Stimulated activated CD8-positive, alpha-beta memory T cell treated with anti-CD3 and anti-CD28 coated beads, Interleukin-15, amount 100 ng/mL, for 1 hour (primary cell): ENCODE measurements around the gene SP7.
"Not testable (repeated sequence)": the region's sequence is repeated elsewhere in the genome, so short reads cannot be mapped to it uniquely, and the experiment has no call there.

ENCODE experiments used
- DNase-seq: peaks from one replicate; pipeline ENCODE4 v3.0.0-alpha.2; 2020; ENCODE audit warnings: low read depth

The SP7 gene

DNA sequence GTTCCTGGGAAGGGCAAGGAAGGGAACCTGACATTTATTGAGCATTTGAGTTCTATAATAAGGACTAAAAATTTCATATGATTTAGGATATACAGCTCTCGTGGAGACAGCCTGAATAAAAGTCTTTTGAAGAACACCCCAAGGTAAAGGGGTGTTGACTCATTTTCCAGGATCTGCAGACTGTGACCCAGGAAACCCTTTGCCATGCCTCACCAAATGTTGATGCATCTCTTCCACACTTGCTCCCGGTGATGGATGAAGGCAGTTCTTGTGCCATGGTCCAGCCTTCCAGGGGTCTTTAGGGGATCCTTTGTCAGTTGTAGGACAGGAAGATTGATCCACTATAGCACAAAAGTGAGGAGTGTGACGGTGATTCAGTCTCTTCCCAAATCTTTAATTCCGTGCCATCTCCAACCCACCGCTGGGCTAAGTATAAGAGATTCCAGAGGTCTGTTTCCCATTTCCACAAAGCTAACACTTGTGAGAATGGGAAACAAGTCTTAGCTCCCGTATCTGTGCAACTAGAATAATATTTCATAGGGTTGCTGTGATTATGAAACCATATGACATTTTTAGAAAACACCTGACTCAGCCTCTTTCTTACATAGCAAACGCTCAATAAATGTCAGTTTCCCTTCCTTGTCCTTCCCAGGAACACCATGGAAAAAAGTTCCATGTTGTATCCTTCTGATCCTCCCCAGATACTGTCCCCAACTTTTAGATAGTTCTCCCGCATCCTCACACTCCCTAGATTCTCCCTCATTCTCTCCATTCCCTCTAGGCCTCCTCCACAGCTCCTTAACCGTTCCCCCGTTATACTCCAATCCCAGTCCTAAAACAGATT, 15.6 kb downstream of the SP7 start:
- no peak for DNase-seq

DNA sequence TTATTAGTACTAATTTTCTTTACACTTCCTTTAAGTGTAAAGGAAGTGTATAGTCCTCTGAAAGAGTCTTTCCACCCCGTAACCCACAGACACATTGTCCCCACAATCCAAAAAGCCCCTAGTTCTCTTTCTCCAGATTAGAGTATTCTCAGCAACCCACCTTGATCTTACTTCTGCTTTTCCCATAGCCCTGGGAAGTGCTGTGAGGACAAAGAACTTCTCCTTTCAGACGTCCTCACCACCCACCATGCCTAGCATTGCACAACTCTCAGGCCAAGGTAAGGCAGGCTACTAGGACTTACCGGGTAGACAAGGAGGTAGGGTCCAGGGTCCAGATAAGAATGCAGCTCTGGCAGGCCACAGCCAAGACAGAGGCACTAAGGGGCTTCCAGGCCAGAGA, 22.2 kb downstream of the SP7 start:
- DNase-seq = no peak

DNA sequence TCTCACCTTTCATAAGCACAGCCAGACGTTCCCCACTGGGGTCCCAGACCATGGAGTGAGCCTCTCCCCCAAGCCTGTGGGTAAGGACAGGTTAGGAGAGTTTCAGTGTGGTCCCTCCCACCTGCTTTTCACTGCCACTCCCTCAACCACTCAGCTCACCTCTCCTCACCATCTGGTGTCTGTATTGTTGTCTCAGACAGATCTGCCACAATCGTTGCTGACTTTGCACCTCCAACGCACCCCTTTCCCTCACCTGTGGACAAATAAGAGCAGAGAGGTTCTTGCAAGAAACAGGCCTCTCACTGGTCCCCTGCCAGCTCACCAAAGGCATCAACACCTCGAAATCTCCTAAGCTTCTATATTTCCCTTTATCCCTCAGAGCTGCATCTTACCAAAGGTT, 27.9 kb downstream of the SP7 start:
- no peak for DNase-seq

DNA sequence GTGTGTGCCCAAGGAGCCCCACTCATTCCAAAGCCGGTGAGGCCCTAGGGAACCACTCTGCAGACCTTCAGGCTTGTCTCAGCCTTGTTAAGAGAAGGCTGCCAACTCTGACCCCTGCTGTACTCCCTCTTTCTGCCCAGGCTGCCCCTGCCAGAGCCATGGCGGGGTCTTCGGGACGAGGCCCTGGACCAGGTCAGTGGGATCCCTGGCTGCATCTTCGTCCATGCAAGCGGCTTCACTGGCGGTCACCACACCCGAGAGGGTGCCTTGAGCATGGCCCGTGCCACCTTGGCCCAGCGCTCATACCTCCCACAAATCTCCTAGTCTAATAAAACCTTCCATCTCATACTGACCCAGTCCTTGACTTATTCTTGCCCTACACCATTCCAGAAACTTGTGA, 29.3 kb downstream of the SP7 start:
- no peak for DNase-seq

DNA sequence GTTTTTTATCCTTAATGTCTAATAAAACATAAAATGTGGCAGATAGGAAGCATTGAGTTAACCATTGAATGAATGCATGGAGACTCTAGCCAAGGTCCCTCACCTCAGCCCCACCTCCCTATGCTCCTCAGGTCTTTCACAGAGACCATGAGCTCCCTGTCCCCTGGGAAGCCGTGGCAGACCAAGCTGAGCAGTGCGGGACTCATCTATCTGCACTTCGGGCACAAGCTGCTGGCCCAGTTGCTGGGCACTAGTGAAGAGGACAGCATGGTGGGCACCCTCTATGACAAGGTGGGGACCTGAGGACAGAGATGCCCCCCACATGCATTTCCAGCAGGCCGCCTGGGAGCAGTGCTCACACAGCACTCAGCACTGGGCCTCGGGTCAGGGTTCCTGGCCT, 33.3 kb downstream of the SP7 start:
- DNase-seq = no peak

DNA sequence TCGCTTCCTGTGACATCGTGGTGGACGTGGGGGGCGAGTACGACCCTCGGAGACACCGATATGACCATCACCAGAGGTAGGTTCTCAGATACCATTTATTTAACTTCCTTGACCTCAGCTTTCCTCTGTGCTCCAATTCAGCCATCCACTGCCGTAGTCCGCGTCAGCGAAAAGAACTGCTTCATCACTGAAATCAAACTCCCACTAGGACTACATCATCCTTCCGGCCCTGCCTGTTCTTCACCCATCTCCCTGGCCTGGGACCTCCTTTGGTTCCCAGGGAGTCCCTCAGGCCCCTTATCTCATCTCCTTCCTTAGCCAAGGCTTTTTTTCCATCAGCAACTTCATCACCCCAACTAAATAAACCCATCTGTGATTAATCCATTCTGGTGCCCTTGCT, 36.0 kb downstream of the SP7 start:
- DNase-seq = no peak

DNA sequence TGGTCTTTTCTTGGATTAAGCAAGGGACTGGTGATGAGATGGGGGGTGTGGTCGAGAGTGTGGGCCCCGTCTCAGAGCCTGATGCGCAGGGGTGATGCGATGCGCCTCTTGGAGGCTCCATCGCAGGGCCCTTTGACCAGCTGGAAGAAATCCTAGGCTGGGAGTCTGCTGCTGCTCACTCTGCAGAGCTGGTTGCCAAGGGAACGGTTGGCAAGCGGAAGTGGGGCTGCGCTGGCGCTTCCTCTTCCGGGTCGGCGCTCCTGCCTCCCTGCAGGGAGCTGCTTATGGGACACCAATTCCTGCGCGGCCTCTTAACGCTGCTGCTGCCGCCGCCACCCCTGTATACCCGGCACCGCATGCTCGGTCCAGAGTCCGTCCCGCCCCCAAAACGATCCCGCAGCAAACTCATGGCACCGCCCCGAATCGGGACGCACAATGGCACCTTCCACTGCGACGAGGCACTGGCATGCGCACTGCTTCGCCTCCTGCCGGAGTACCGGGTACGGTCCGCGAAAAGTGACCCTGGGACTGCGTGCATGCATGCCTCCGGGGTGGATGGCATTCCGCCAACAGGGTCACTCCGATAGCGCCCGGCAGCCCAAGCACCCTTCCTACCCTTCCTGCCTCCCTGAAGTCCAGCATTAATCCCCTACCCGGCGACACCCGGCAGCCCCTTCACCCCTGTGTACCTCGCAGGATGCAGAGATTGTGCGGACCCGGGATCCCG, 36.5 kb downstream of the SP7 start, which contains the start of gene MYG1:
TSS of gene MYG1 (plus strand) at position 242 of the 727 bp plus-strand sequence. CDS start at position 285, 43 bp downstream.
- peak; percentile 62 for DNase-seq

DNA sequence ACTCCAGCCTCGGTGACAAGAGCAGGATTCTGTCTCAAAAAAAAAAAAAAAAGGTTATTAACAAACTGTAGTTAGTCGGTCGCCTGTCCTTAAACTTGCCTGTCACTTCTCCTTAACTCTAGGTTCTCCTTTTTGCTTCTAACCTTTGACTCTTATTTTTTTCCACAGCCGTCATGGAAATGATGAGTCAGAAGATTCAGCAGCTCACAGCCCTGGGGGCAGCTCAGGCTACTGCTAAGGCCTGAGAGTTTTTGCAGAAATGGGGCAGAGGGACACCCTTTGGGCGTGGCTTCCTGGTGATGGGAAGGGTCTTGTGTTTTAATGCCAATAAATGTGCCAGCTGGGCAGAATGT, 37.1 kb downstream of the SP7 start:
- DNase-seq = no peak

DNA sequence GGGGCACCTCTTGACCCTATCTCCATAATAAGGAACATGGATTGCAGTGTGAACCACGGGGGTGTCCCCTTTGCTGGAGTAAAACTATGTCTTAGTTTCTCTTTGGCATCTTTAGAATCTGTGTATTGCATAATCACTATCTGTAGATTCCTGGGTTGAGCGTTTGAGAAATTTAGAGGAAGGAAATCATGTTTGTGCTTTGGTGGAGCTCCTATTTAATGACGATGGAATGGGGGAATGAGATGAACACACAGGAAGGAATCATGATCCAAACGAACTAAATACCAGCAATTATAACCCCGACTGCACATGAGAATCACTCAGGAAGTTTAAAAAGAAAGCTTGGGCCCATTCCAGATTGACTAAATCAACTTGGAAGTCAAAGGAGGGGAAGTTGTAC, 38.0 kb downstream of the SP7 start:
- DNase-seq = no peak

DNA sequence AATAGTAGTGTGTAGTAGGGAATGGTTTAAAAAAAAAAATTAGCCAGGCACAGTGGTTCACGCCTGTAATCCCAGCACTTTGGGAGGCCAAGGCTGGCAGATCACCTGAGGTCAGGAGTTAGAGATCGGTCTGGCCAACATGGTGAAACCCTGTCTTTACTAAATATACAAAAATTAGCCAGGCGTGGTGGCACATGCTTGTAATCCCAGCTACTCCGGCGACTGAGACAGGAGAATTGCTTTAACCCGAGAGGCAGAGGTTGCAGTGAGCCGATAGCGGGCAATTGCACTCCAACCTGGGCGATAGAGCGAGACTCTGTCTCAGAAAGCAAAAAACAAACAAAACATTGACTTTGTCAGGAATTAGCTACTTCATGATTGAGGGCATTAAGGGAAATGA, 39.0 kb downstream of the SP7 start:
- not testable (repeated sequence) for DNase-seq

DNA sequence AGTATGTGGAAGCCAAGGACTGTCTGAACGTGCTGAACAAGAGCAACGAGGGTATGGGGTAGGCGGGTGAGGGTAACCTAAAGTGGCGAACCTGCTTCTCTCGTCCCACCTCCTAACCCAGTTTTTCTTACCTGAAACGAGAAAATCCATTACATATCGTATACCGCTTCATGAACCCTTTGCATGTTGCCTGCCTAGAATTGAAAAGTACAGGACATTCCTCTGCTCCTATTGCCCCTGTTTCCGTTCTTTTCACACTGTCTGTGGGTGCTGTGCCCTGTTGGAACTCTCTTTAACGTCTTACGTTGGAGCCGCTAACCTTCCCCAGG, 40.3 kb downstream of the SP7 start:
- DNase-seq = no peak

DNA sequence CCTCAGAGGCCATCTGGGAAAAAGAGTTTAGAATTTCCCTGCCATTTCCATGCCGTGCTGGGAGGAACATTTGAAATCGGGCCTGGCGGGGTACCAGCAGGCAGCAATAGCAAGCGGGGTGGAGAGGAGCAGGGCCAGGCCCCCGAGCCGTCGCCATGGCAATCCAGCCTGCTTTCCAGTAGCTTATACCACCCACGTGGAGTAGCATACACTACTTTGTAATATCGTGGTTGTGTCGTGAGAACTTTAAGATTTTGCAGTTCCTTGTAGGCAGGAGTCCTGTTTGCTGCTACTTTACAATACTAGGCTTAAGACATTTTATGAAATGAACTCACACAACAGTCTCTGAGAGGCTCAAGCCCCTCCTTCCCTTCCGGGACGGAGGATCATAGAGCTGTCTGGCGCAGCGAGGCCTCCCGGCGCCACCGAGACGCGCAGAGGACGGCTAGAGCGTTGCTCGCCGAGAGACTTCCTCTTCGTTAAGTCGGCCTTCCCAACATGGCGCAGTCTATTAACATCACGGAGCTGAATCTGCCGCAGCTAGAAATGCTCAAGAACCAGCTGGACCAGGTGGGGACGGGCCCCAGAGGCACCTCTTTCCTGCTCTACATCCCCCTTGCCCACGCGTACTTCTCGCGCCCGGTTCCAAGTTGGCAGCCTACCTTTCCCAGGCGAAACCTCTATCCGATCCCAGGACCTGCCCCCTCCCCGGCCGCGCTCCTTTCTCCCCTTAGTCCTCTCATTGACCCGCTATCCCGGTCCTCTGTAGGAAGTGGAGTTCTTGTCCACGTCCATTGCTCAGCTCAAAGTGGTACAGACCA, 40.9 kb downstream of the SP7 start, which contains the start of gene PFDN5:
TSS of gene PFDN5 (plus strand) at position 473 of the 821 bp plus-strand sequence. CDS start at position 499, 26 bp downstream.
- DNase-seq = peak; percentile 67

DNA sequence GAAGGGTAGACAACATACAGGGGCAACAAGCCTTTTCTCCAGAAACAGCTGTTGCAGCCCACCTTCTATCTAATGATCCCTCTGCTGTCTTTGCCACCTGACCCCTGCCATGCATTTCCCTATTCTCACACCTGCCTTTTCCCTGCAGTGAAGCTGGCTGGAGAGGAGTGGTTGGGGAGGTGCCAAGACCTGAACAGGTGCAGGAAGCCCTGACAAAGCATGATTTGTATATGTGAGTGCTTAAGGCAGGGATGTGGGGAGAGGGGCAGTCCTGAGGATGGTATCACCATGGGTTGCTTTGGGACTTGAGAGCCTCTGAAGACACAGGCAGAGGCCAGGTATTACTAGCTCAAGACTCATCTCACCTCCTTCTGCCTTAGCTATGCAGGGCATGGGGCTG, 43.7 kb downstream of the SP7 start:
- DNase-seq = no peak

DNA sequence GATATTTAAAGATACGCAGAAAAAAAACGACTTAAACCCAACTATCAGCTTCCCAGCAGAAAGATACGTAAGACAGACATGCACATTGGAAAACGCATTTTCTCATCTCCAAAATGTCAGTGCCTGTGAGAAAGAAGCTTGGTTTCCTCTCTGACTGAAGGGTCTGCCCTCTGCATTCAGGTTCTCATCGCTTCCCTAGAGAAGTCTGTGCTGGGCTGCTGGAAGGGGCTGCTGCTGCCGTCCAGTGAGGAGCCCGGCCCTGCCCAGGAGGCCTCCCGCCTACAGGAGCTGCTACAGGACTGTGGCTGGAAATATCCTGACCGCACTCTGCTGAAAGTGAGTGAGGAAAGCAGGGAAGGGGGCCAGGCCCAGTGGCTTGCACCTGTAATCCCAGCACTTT, 45.5 kb downstream of the SP7 start:
- no peak for DNase-seq

DNA sequence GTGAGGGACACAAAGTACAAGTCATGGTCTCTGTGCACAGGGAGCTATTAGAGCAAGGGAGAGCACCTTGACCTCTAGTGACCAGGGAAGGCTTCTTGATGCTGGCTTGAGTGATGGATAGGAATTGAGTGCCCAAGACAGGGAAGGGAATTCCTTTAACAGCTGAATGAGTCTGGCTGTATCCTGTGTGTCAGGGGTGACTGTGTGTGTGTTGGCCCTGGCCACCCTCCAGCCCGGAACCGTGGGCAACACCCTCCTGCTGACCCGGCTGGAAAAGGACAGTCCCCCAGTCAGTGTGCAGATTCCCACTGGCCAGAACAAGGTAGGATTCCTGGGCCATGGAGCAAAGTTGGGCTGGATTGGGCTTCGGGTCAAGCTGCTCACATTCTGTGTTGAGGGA, 46.3 kb downstream of the SP7 start:
- no peak for DNase-seq

DNA sequence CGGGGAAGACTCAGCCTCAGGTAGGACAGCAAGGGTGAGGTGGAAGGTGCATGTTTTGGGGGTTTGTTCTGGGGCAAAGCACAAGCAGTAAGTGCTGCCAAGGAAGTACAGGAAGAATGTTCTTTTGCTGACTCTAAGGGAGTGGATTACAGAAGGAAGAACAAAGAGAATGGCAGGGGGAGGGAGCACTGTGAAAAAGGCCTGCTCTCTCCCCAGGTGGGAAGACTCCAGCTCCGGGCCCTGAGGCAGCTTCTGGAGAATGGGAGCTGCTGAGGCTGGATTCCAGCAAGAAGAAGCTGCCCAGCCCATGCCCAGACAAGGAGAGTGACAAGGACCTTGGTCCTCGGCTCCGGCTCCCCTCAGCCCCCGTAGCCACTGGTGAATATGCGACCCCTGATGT, 47.8 kb downstream of the SP7 start:
- no peak for DNase-seq

DNA sequence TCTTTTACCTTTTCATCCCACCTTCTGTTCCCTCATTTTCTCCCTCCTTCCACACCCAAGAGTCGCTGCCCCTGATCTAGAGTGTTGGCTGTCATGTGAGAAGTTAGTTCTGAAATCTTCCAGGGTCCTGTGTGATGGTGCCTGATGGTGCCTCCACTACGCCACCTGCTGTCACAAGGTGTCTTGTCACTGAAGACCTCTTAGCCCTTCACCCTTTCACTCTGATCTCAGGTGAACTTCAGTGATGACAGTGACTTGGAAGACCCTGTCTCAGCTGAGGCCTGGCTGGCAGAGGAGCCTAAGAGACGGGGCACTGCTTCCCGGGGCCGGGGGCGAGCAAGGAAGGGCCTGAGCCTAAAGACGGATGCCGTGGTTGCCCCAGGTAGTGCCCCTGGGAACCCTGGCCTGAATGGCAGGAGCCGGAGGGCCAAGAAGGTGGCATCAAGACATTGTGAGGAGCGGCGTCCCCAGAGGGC, 48.4 kb downstream of the SP7 start:
- peak; percentile 59 for DNase-seq

DNA sequence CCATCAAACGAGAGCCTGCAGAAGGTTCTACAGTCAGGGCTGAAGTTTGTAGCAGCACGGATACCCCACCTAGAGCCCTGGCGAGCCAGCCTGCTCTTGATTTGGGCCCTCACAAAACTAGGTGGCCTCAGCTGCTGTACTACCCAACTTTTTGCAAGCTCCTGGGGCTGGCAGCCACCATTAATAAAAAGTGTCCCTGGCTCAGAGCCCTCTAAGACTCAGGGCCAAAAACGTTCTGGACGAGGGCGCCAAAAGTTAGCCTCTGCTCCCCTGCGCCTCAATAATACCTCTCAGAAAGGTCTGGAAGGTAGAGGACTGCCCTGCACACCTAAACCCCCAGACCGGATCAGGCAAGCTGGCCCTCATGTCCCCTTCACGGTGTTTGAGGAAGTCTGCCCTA, 49.7 kb downstream of the SP7 start:
- no peak for DNase-seq

DNA sequence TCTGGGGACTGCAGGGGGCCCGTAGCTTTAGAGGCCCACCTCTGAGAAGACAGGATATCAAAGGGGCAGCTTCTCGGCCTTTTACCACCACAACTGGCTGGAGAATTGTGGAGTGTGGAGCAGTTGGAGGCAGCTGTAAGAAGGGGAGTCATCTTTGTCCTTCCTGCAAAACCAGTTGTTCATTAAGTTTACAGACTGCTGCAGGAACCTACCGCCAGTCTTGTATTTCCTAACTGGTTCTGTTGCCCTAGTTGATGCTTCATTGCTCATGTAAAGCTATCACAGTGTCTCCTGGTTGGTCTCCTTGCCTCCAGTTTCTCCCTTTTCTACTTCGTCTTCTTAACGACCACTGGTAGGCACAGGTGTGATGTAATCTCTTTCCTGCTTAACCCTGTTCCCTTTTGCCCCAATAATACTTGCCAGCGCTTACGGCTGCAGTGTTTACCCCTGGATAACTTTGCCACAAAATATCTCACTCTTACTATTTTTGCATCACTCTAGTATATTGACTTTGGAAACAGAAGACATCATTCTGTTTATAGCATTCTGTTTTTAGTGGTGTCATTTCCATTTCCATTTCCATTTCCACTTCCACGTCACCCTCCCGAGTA, 56.2 kb downstream of the SP7 start:
- DNase-seq = no peak

DNA sequence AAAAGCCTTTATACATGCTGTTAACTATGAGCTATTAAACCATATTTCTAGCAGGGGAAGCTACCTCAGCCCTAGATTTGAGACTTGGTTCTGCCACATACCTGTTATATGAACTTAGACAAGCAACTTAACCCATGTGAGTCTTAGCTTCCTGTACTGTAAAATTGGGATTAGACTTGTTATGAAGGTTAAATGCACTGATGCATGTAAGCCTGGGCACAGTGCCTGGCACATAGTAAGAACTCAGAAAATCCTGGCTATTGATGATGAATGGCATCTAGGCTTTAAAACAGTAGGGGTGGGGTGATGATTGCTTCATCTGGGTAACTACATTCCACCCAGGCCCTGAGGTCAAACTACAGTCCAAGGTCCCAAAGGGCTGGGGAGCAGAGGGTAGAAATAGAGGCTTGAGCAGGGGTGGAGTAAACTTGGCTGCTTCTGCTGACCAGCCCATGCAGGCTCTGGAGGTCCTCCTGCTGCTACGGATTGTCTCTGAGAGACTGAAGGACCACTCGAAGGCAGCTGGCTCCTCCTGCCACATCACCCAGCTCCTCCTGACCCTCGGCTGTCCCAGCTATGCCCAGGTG, 56.8 kb downstream of the SP7 start:
- DNase-seq = no peak

DNA sequence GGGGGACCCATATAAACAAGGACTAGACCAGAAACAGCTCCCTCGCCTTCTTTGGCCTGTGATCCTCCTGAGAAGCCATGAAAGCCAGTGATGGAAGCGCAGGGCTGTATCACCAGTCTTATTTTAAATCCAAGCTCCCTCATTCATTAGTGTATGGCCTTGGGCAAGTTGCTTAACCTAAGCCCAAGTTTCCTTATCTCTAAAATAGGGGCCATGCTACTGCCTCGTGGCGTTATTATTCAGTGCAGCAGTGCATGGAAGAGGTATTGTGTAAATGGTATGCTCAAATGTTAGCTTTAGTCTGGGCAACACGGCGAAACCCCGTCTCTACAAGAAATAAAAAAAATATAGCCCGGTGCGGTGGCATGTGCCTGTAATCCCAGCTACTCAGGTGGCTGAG, 58.2 kb downstream of the SP7 start:
- DNase-seq = no peak
